ENCODE results near the gene TCEANC.
"Not testable (repeated sequence)": the region's sequence is repeated elsewhere in the genome, so short reads cannot be mapped to it uniquely, and the experiment has no call there.

Gene TCEANC

GRCh38 chrX:13659063-13659462, 6.1 kb downstream of the TCEANC start:
- DNase-seq, result no peak

GRCh38 chrX:13661735-13662288, 8.9 kb downstream of the TCEANC start:
- no peak for DNase-seq

GRCh38 chrX:13662355-13662791, 9.4 kb downstream of the TCEANC start:
- no peak for DNase-seq

GRCh38 chrX:13664020-13664419, 11.1 kb downstream of the TCEANC start:
- no peak for DNase-seq

GRCh38 chrX:13666836-13667235, 13.9 kb downstream of the TCEANC start:
- DNase-seq, result no peak

GRCh38 chrX:13667919-13668318, 15.0 kb downstream of the TCEANC start:
- no peak for DNase-seq

- DNase-seq, result peak in 1 of 2 experiments; percentile 6
These were observed 16.4 kb downstream of the TCEANC start for GRCh38 chrX:13669246-13669737.

GRCh38 chrX:13669755-13670154, 16.8 kb downstream of the TCEANC start:
- not testable (repeated sequence) for DNase-seq

GRCh38 chrX:13670197-13670596, 17.3 kb downstream of the TCEANC start:
- DNase-seq, result no peak

- no peak for DNase-seq
These were observed 20.1 kb downstream of the TCEANC start for GRCh38 chrX:13673016-13673415.

GRCh38 chrX:13676885-13677284, 23.9 kb downstream of the TCEANC start:
- no peak for DNase-seq

GRCh38 chrX:13679700-13680099, 26.8 kb downstream of the TCEANC start:
- not testable (repeated sequence) for DNase-seq

- no peak for DNase-seq
These were observed 28.7 kb downstream of the TCEANC start for GRCh38 chrX:13681595-13681994.

GRCh38 chrX:13684361-13684760, 31.4 kb downstream of the TCEANC start:
- no peak for DNase-seq

GRCh38 chrX:13685126-13685763, 32.3 kb downstream of the TCEANC start:
- no peak for DNase-seq

GRCh38 chrX:13687203-13687602, 34.3 kb downstream of the TCEANC start:
- no peak for DNase-seq

- no peak for DNase-seq
These were observed 35.5 kb downstream of the TCEANC start for GRCh38 chrX:13688384-13688957.

- DNase-seq, result peak; percentile 39 to 82
These were observed 36.2 kb downstream of the TCEANC start, which contains the start of gene RAB9A for GRCh38 chrX:13688958-13689740. RAB9A (plus strand) TSS chrX:13689128; CDS start chrX:13708747, 19,619 bp downstream.

GRCh38 chrX:13689741-13690211, 36.8 kb downstream of the TCEANC start:
- no peak for DNase-seq

- DNase-seq, result no peak
These were observed 37.9 kb downstream of the TCEANC start for GRCh38 chrX:13690836-13691235.

GRCh38 chrX:13691841-13692371, 39.0 kb downstream of the TCEANC start:
- no peak for DNase-seq

GRCh38 chrX:13692771-13693231, 39.9 kb downstream of the TCEANC start:
- DNase-seq, result no peak

All from NCI-H446 (cell line).